GM23338 (cell line): ENCODE results near the gene HDAC6. TPM values are rescaled to one million over a fixed set of nuclear protein-coding genes. Genes with fewer than 3 reads are reported as not detected.

ENCODE experiments used
- ATAC-seq: fragments of 200-7000 bp; cut with Tn5 transposase; 3 replicates; pipeline ENCODE4 v1.9.1; 2020
- DNase-seq: peaks from one replicate; pipeline ENCODE4 v3.0.0-alpha.2; 2015; ENCODE audit warnings: low spot score
- H2AFZ ChIP-seq: fragments of 200-600 bp; sonication (generic); 2 replicates; pipeline ENCODE4 v1.8.0; 2016; ENCODE audit warnings: antibody characterized with exemption, mild to moderate bottlenecking, moderate library complexity
- H3F3A ChIP-seq: fragments of 200-600 bp; sonication (generic); replicated peaks from 2 replicates; pipeline ENCODE4 v1.8.0; 2017; ENCODE audit warnings: antibody characterized with exemption, mixed run types, low read depth
- H3K27ac ChIP-seq: fragments of 200-600 bp; sonication (generic); 2 replicates; pipeline ENCODE4 v1.6.1; 2016; ENCODE audit warnings: low read depth
- H3K27me3 ChIP-seq: fragments of 200-600 bp; sonication (generic); 2 replicates; pipeline ENCODE4 v1.8.0; 2016; ENCODE audit warnings: mild to moderate bottlenecking, mixed run types, moderate library complexity; ENCODE audit not compliant: insufficient read depth
- H3K36me3 ChIP-seq: fragments of 200-600 bp; sonication (generic); 2 replicates; pipeline ENCODE4 v1.8.0; 2016; ENCODE audit warnings: mild to moderate bottlenecking; ENCODE audit not compliant: insufficient read depth
- H3K4me1 ChIP-seq: fragments of 200-600 bp; sonication (generic); 2 replicates; pipeline ENCODE4 v1.8.0; 2016; ENCODE audit warnings: mild to moderate bottlenecking, moderate library complexity; ENCODE audit not compliant: insufficient read depth
- H3K4me2 ChIP-seq: fragments of 200-600 bp; sonication (generic); 2 replicates; pipeline ENCODE4 v1.7.1; 2017; ENCODE audit warnings: mixed run types
- H3K4me3 ChIP-seq: fragments of 200-600 bp; sonication (generic); 2 replicates; pipeline ENCODE4 v1.6.1; 2016; ENCODE audit warnings: mixed run types
- H3K79me2 ChIP-seq: fragments of 200-600 bp; sonication (generic); replicated peaks from 2 replicates; pipeline ENCODE4 v1.8.0; 2017; ENCODE audit warnings: mild to moderate bottlenecking; ENCODE audit not compliant: insufficient read depth
- H3K9me2 ChIP-seq: fragments of 200-600 bp; sonication (generic); 2 replicates; pipeline ENCODE4 v1.8.0; 2017; ENCODE audit not compliant: insufficient read depth
- H4K20me1 ChIP-seq: fragments of 200-600 bp; sonication (generic); replicated peaks from 2 replicates; pipeline ENCODE4 v1.8.0; 2017; ENCODE audit warnings: mild to moderate bottlenecking; ENCODE audit not compliant: insufficient read depth
- H3K27ac Mint-ChIP-seq: 2 replicates; pipeline ENCODE4 v1.8.0; 2020; ENCODE audit warnings: inconsistent platforms, mild to moderate bottlenecking, moderate library complexity, mixed read lengths
- H3K27me3 Mint-ChIP-seq: 3 replicates; pipeline ENCODE4 v1.8.0; 2022; ENCODE audit warnings: low read depth, mild to moderate bottlenecking, moderate library complexity, mixed read lengths, inconsistent platforms; ENCODE audit not compliant: insufficient read depth, poor library complexity
- H3K36me3 Mint-ChIP-seq: 3 replicates; pipeline ENCODE4 v1.8.0; 2021; ENCODE audit warnings: low read depth, mild to moderate bottlenecking, inconsistent platforms, moderate library complexity, mixed read lengths
- H3K4me1 Mint-ChIP-seq: 3 replicates; pipeline ENCODE4 v1.8.0; 2020; ENCODE audit warnings: mild to moderate bottlenecking, inconsistent platforms, mixed read lengths
- H3K4me3 Mint-ChIP-seq: 3 replicates; pipeline ENCODE4 v1.8.0; 2021; ENCODE audit warnings: moderate library complexity, mild to moderate bottlenecking, inconsistent platforms, mixed read lengths
- H3K9me3 Mint-ChIP-seq: 3 replicates; pipeline ENCODE4 v1.8.0; 2020; ENCODE audit warnings: moderate library complexity, mild to moderate bottlenecking, inconsistent platforms, mixed read lengths
- CREB1 ChIP-seq: fragments of 250-450 bp; sonication (Bioruptor Pico); IDR thresholded peaks from 2 replicates; pipeline ENCODE4 v1.5.0; 2020; ENCODE audit warnings: low read depth, mild to moderate bottlenecking, moderate library complexity
- CTCF ChIP-seq, 2 experiments: fragments of 200-600 bp in 1 of 2; sonication (generic) in 1 of 2; conservative IDR thresholded peaks; 2 replicates each; pipeline versions ENCODE4 v1.5.1 to v1.6.1; 2016 to 2017; ENCODE audit warnings: antibody characterized with exemption in 2 of 2, low read depth in 2 of 2, mild to moderate bottlenecking in 2 of 2, moderate library complexity in 1 of 2
- ETS1 ChIP-seq: IDR thresholded peaks from 2 replicates; pipeline ENCODE4 v1.6.1; 2016; ENCODE audit warnings: antibody characterized with exemption
- EZH2 ChIP-seq: fragments of 200-600 bp; sonication (generic); IDR thresholded peaks from one replicate; pipeline ENCODE4 v1.8.0; 2017; ENCODE audit warnings: antibody characterized with exemption, mild to moderate bottlenecking, low read depth; ENCODE audit not compliant: unreplicated experiment
- EZH2phosphoT487 ChIP-seq: fragments of 200-600 bp; sonication (generic); IDR thresholded peaks from one replicate; pipeline ENCODE4 v1.8.1; 2018; ENCODE audit warnings: antibody characterized with exemption; ENCODE audit not compliant: unreplicated experiment
- JUNB ChIP-seq: IDR thresholded peaks from one replicate; pipeline ENCODE4 v1.6.1; 2016; ENCODE audit warnings: antibody characterized with exemption; ENCODE audit not compliant: unreplicated experiment
- NANOG ChIP-seq: IDR thresholded peaks from 2 replicates; pipeline ENCODE4 v1.6.1; 2016; ENCODE audit warnings: antibody characterized with exemption, borderline replicate concordance
- POLR2AphosphoS5 ChIP-seq: IDR thresholded peaks from 2 replicates; pipeline ENCODE4 v1.6.1; 2016; ENCODE audit warnings: antibody characterized with exemption, low read depth
- REST ChIP-seq: IDR thresholded peaks from one replicate; pipeline ENCODE4 v1.6.1; 2018; ENCODE audit warnings: antibody characterized with exemption; ENCODE audit not compliant: unreplicated experiment
- STAT1 ChIP-seq: IDR thresholded peaks from one replicate; pipeline ENCODE4 v1.6.1; 2016; ENCODE audit warnings: antibody characterized with exemption; ENCODE audit not compliant: unreplicated experiment
- ZNF114 ChIP-seq: fragments of 250-450 bp; sonication (Bioruptor Pico); IDR thresholded peaks from 2 replicates; pipeline ENCODE4 v1.5.0; 2020; ENCODE audit warnings: mild to moderate bottlenecking, moderate library complexity
- ZNF331 ChIP-seq: fragments of 250-450 bp; sonication (Bioruptor Pico); IDR thresholded peaks from 2 replicates; pipeline ENCODE4 v1.5.0; 2020; ENCODE audit warnings: low read depth, mild to moderate bottlenecking, moderate library complexity
- ZNF462 ChIP-seq: fragments of 250-450 bp; sonication (Bioruptor Pico); IDR thresholded peaks from 2 replicates; pipeline ENCODE4 v1.5.0; 2020; ENCODE audit warnings: mild to moderate bottlenecking, moderate library complexity
- polyA plus RNA-seq: library from polyadenylated mRNA; unstranded; fragments of >200 nt; fragmentation: Nextera tagmentation; extraction: Ambion mirVana; gene quantifications from 2 replicates; pipeline ENCODE4 v1.2.1, GENCODE V29; 2016
- total RNA-seq: library from RNA; depleted of rRNA; stranded (reverse); fragments of >200 nt; shearing (Covaris generic); gene quantifications from 2 replicates; pipeline ENCODE4 v1.2.3, GENCODE V29; 2014

The HDAC6 gene
- total and polyA plus RNA-seq, 2 experiments from 2014 or later: 33.0 to 49.8 TPM

- no peak overlapping the region for H2AFZ ChIP-seq
- no peaks in the 10 kb centered on the region for H3K9me2 ChIP-seq
- no peak for TF ChIP-seq NANOG
- TF ChIP-seq POLR2AphosphoS5: no peak
- TF ChIP-seq ZNF331 (CRISPR knock-in tag): no peak
- no peak for TF ChIP-seq EZH2phosphoT487
- no peak for TF ChIP-seq ETS1
- TF ChIP-seq ZNF114 (CRISPR knock-in tag): no peak
- no peak for TF ChIP-seq EZH2
- no peak for TF ChIP-seq ZNF462 (CRISPR knock-in tag)
- no peak for TF ChIP-seq REST
- no peak for TF ChIP-seq CREB1 (CRISPR knock-in tag)
- no peak for TF ChIP-seq CTCF (conservative IDR thresholded peaks at IDR 0.05; ENCODE audit: low read depth in 2 of 2)
- no peak for TF ChIP-seq JUNB
- no peak for TF ChIP-seq STAT1
- H3K27me3 ChIP-seq: no peaks in the 10 kb centered on the region
- H3K27ac Mint-ChIP-seq: no peak overlapping the region
- no peak for DNase-seq
- H3K27ac ChIP-seq: no peak overlapping the region
- H3F3A ChIP-seq: no peaks in the 10 kb centered on the region
- H3K36me3 ChIP-seq: no peaks in the 10 kb centered on the region
- no peaks in the 10 kb centered on the region; the same call in 2 of the 3 replicates for H3K4me1 Mint-ChIP-seq
- H4K20me1 ChIP-seq: no peaks in the 10 kb centered on the region
- no peak for ATAC-seq
- no peaks in the 10 kb centered on the region; the same call in 2 of the 3 replicates for H3K36me3 Mint-ChIP-seq
- no peaks in the 10 kb centered on the region for H3K4me1 ChIP-seq
- H3K4me3 Mint-ChIP-seq: no peak overlapping the region
- H3K4me2 ChIP-seq: no peak overlapping the region
- no peaks in the 10 kb centered on the region for H3K79me2 ChIP-seq
- H3K4me3 ChIP-seq: no peak overlapping the region
- no peaks in the 10 kb centered on the region; the same call in 2 of the 3 replicates for H3K9me3 Mint-ChIP-seq
- peaks cover 10% of the 10 kb centered on the region for H3K27me3 Mint-ChIP-seq
Measured at GRCh38 chrX:48790477-48790876, 11.4 kb upstream of the HDAC6 start.
